Tibial artery (tissue), 4 donors: Measurements from ENCODE around the gene MYEF2.

ENCODE experiments used
- DNase-seq, 2 donors: peaks; one replicate each; pipeline ENCODE4 v3.0.0-alpha.2; 2019
- H3K27ac ChIP-seq, 2 donors: fragments of 200-600 bp; sonication (generic) in 1 of 2; 1 replicate in 1 of 2; 2 replicates in 1 of 2; pipeline ENCODE4 v1.5.1; 2018 to 2019; ENCODE audit warnings: mild to moderate bottlenecking in 1 of 2
- H3K27me3 ChIP-seq, 2 donors: fragments of 200-600 bp; sonication (generic) in 1 of 2; one replicate each; pipeline versions ENCODE4 v1.5.1 to v1.6.0; 2016 to 2019
- H3K36me3 ChIP-seq, 3 donors: fragments of 200-600 bp; sonication (generic) in 2 of 3; one replicate each; pipeline ENCODE4 v1.5.1; 2016 to 2019; ENCODE audit warnings: mild to moderate bottlenecking in 2 of 3
- H3K4me1 ChIP-seq, 4 donors: fragments of 200-600 bp; sonication (generic) in 2 of 4; 1 replicate in 3 of 4; 2 replicates in 1 of 4; pipeline ENCODE4 v1.5.1; 2016 to 2019
- H3K4me3 ChIP-seq, 2 donors: fragments of 200-600 bp; sonication (generic) in 1 of 2; 1 replicate in 1 of 2; 2 replicates in 1 of 2; pipeline ENCODE4 v1.5.1; 2018 to 2019; ENCODE audit warnings: mild to moderate bottlenecking in 2 of 2
- H3K9me3 ChIP-seq, 3 donors: fragments of 200-600 bp; sonication (generic) in 1 of 3; one replicate each; pipeline ENCODE4 v1.5.1; 2016 to 2019
- intact Hi-C: fragments of 100-400 bp; cut with DNase I; formaldehyde crosslinking; loops from one replicate; pipeline ENCODE4 v1.15.0; 2023; ENCODE audit warnings: low total_unique reads
- TF ChIP-seq, protein P1 (sequence below), 2 experiments: fragments of 200-600 bp in 1 of 2; fragments of 450-650 bp in 1 of 2; IDR thresholded peaks; one replicate each; pipeline ENCODE4 v1.5.1; 2017 to 2019; ENCODE audit warnings: antibody characterized with exemption in 2 of 2, mild to moderate bottlenecking in 1 of 2, moderate library complexity in 1 of 2

Gene MYEF2

DNA sequence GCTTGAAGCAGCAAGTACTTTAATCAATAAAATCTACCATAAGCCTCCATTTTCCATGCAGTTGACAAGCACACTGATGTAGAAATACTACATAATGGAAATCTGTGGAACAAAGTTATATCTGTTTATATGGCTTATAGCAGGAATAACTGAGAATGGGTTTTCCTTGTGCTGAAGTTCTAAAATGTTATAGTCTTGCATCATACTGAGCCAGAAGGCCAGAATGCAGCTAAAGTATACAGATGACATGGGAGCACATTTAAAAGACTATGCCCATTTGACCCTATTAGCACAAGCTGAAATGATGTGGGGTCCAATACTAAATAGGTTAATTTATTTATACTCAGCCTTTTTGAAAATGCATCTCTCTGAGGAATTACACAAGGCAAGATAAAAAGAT, 32.2 kb downstream of the MYEF2 start:
- Histone ChIP-seq H3K4me1 (peaks cover 0 to 48% (median 11%) of the 10 kb centered on the region in 4 donors), H3K36me3 (peaks cover 0 to 10% (median 4%) of the 10 kb centered on the region in 3 donors), H3K4me3 (no peak overlapping the region), H3K27me3 (no peaks in the 10 kb centered on the region), H3K9me3 (no peaks in the 10 kb centered on the region), H3K27ac (peak overlapping the region; percentile 61 to 64)
- TF ChIP-seq, protein P1, sequence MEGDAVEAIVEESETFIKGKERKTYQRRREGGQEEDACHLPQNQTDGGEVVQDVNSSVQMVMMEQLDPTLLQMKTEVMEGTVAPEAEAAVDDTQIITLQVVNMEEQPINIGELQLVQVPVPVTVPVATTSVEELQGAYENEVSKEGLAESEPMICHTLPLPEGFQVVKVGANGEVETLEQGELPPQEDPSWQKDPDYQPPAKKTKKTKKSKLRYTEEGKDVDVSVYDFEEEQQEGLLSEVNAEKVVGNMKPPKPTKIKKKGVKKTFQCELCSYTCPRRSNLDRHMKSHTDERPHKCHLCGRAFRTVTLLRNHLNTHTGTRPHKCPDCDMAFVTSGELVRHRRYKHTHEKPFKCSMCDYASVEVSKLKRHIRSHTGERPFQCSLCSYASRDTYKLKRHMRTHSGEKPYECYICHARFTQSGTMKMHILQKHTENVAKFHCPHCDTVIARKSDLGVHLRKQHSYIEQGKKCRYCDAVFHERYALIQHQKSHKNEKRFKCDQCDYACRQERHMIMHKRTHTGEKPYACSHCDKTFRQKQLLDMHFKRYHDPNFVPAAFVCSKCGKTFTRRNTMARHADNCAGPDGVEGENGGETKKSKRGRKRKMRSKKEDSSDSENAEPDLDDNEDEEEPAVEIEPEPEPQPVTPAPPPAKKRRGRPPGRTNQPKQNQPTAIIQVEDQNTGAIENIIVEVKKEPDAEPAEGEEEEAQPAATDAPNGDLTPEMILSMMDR (IDR thresholded peaks at IDR 0.05) = no peak
- DNase-seq = no peak
- intact Hi-C loops = no loop called here

DNA sequence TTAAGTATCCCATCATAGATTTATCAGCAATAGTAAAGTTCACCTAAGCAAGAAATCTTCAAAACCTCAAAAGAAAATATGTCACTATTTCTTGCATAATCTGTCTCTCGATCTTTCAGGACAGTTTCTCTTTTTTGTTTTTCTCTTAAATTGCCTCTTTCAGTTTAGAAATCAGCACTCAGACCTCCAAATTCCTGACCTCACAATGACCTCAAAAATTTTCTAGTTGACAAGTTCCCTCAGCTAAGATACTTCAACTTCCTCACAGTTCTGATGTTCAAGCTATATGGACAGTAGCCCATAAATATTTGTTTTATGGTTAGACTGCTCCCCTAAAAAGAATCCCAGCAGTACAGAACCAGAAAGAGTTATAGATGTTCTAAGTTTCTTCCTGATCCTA, 33.2 kb downstream of the MYEF2 start:
- H3K4me1 ChIP-seq = peaks cover 0 to 55% (median 11%) of the 10 kb centered on the region in 4 donors
- no peak overlapping the region for H3K4me3 ChIP-seq
- no peak for DNase-seq
- H3K9me3 ChIP-seq = no peaks in the 10 kb centered on the region
- TF ChIP-seq, protein P1 (IDR thresholded peaks at IDR 0.05) = no peak
- peaks cover 0 to 9% (median 4%) of the 10 kb centered on the region in 3 donors for H3K36me3 ChIP-seq
- H3K27ac ChIP-seq = peak overlapping the region; percentile 61 to 64
- intact Hi-C loops = no loop called here
- H3K27me3 ChIP-seq = no peaks in the 10 kb centered on the region

DNA sequence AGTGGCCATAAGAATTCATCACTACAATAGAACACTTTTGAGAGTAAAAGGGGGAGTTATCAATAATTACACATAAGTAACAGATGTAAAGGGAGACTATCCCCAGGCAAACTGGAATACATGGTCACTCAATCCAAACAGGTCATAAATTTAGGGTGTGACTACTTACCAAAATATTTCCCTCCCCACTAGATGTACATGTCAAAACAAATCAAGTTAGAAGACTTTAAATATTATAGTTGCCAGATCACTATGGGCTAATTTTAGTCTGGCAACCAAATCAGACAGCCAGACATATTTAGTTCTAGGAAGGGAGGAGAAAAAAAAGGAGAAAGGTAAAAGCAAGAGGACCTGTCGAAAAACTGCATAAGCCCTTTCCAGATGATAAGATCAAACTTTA, 34.2 kb downstream of the MYEF2 start:
- intact Hi-C loops = no loop called here
- TF ChIP-seq, protein P1 (IDR thresholded peaks at IDR 0.05) = no peak
- peaks cover 0 to 9% (median 4%) of the 10 kb centered on the region in 3 donors for H3K36me3 ChIP-seq
- no peak for DNase-seq
- H3K27ac ChIP-seq = peak overlapping the region; percentile 61 to 64
- H3K4me3 ChIP-seq = no peak overlapping the region
- H3K27me3 ChIP-seq = no peaks in the 10 kb centered on the region
- H3K4me1 ChIP-seq = peaks cover 0 to 65% (median 11%) of the 10 kb centered on the region in 4 donors
- H3K9me3 ChIP-seq = no peaks in the 10 kb centered on the region

DNA sequence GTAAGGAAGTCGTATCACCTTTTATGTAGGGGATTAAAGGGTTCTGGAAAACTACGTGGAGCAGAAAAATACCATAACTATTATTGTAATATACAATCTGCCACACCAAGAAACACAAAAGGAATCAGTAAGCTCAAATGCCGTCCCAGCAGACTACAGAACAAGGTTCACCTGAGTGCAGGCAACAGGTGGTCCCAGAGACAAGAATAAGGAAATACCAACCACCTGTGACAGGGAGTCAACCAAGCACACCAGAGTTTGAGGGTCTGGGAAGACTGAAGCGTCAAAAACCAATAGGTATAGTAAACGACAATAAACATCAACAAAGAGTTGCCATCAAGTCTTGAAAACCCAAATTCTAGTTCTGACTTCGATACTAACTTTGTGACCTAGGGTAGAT, 45.2 kb downstream of the MYEF2 start:
- no peak overlapping the region for H3K4me3 ChIP-seq
- intact Hi-C loops = no loop called here
- no peaks in the 10 kb centered on the region for H3K36me3 ChIP-seq
- no peak overlapping the region for H3K27ac ChIP-seq
- H3K27me3 ChIP-seq = no peaks in the 10 kb centered on the region
- no peak for DNase-seq
- peaks cover 0 to 30% (median 2%) of the 10 kb centered on the region in 4 donors for H3K4me1 ChIP-seq
- H3K9me3 ChIP-seq = no peaks in the 10 kb centered on the region
- TF ChIP-seq, protein P1 (IDR thresholded peaks at IDR 0.05) = no peak

DNA sequence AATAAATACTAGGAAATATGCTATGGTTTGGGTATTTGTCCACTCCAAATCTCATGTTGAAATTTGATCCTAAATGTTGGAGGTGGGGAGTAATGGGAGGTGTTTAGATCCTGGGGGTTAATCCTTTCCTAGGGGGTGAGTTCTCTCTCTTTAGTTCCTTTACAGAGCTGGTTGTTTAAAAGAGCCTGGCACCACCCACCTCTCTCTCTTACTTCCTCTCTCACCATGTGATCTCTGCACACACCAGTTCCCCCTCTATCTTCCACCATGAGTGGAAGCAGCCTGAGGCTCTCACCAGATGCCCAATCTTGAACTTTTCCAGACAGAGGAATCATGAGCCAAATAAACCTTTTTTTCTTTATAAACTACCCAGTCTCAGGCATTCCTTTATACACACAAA, 46.8 kb downstream of the MYEF2 start:
- TF ChIP-seq, protein P1 (IDR thresholded peaks at IDR 0.05) = no peak
- DNase-seq = no peak

More for the DNA sequence above, 46.8 kb downstream of the MYEF2 start:
- Histone ChIP-seq H3K4me3 (no peak overlapping the region), H3K36me3 (no peaks in the 10 kb centered on the region), H3K9me3 (no peaks in the 10 kb centered on the region), H3K4me1 (peaks cover 0 to 21% (median 2%) of the 10 kb centered on the region in 4 donors), H3K27me3 (no peaks in the 10 kb centered on the region), H3K27ac (no peak overlapping the region)
- intact Hi-C loops = no loop called here
